GM18858 (cell line): Measurements from ENCODE around the gene ZRANB3.
"Not testable (repeated sequence)": the region's sequence is repeated elsewhere in the genome, so short reads cannot be mapped to it uniquely, and the experiment has no call there.

Experiments
- ATAC-seq: cut with Tn5 transposase; IDR thresholded peaks from one replicate; pipeline ENCODE4 v1.9.1; 2021; ENCODE audit not compliant: unreplicated experiment

The ZRANB3 gene

DNA sequence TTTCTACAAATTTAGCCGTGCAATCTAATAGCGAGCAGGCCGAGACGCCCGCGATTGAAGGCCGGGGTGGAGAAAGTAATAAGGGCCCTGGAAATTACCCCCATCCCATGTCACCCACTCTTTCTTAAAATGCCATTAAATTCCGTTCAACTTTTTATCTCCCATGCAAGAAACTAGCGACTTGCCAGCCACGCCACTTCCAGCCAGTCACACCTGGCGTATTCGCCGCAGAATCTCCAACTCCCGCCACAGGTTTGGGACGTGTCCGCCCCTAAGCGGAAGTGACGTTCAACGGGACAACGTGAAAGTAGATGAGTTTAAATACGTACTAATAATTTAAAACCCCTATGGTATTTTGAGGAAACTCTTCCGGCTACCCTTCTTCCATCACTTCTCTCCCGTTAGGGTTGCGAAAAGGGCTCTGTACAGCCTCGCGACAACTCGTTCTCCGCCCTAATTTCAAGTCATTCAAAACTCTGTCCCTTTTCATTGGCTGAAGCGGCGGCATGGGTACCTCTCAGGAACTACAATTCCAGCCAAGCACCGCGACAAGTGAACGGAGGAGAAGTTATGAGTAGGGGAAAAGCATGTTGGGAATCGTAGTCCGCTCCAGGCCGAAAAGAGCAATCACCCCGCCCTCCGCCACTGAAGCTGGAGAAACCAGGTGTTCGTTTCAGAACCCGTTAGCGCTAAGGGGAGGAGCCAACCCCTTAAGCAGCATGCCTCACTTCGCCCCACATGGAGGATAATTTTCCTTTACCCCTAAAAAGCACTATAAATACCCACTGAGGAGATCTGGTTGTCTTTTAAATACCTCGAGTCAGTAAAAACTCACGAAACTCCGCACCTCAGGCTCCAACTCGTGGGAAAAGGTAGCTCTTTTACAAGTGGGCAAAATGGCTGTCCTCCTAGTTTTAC, at the start of gene ZRANB3:
Gene ZRANB3, minus strand, starts transcription at position 906 of the 918 bp plus-strand sequence.
- peak; percentile 55 for ATAC-seq

DNA sequence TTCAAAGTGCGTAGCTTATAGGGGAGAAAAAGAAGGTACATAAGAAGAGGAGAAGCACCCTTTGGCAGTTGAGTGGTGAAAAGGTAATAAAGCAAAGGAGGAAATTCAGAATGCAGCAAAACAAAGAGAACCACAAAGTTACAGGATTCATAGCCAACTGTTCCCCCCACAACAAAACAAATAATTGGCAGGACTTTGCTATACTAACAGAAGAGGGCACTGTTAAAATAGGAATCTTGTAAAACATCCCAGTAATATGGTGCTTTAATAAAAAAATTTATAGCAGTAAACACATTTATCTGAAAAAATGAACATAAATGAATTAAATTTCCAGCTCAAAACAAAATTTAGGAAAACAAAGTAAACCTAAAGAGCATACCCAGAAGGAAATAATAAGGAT, 42.6 kb upstream of the ZRANB3 start:
- ATAC-seq = no peak

- no peak for ATAC-seq
Measured at GRCh38 chr2:135570884-135571283, 39.9 kb upstream of the ZRANB3 start.

GRCh38 chr2:135563793-135564192, 32.8 kb upstream of the ZRANB3 start:
- no peak for ATAC-seq

- ATAC-seq = no peak
Measured at GRCh38 chr2:135561925-135562324, 30.9 kb upstream of the ZRANB3 start.

DNA sequence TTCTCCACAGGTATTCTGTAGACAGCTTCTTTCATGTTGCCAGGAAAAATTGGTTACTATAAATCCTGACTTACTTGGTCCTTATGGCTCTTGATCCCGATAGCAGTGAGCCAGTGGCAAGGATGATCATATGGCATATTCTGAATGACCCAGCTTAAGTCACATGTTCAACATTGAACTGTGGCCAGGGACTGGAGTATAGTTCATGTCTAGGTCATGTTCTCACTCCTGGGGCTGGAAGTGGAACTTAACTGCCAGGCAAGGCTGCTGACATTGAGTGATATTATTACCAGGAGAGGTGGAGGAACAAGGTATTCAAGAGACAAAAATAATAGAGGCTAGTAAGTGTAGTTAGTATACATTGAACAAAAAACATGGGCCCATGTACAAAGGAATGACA, 26.5 kb upstream of the ZRANB3 start:
- ATAC-seq = no peak

GRCh38 chr2:135555311-135555710, 24.3 kb upstream of the ZRANB3 start:
- ATAC-seq = no peak

GRCh38 chr2:135552887-135553286, 21.9 kb upstream of the ZRANB3 start:
- no peak for ATAC-seq

- ATAC-seq = no peak
Measured at GRCh38 chr2:135551356-135551755, 20.3 kb upstream of the ZRANB3 start.

- no peak for ATAC-seq
Measured at GRCh38 chr2:135547311-135547710, 16.3 kb upstream of the ZRANB3 start.

GRCh38 chr2:135546436-135546835, 15.4 kb upstream of the ZRANB3 start:
- ATAC-seq = no peak

GRCh38 chr2:135533545-135533944, 2.5 kb upstream of the ZRANB3 start:
- not testable (repeated sequence) for ATAC-seq

GRCh38 chr2:135532581-135532980, 1.6 kb upstream of the ZRANB3 start:
- no peak for ATAC-seq

GRCh38 chr2:135531231-135532197, 496 bp upstream of the ZRANB3 start, which contains the start of gene R3HDM1:
TSS of gene R3HDM1 (plus strand) at chr2:135531484. CDS start at chr2:135604846, 73,362 bp downstream.
- peak; percentile 72 for ATAC-seq

DNA sequence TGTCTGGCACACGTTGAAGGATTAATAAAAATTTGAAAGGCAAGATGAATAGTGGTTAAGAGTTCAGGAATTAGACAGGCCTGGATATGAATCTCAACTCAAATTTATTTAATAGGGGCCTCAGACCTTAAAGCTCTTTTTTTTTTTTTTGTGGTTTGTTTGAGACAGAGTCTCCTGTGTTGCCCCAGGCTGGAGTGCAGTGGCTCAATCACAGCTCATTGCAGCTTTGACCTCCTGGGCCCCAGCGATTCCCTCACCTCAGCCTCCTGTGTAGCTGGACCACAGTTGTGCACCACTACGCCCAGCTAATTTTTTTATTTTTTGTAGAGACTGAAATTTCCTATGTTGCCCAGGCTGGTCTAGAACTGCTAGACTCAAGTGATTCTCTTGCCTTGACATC, 3.0 kb downstream of the ZRANB3 start:
- ATAC-seq = no peak

DNA sequence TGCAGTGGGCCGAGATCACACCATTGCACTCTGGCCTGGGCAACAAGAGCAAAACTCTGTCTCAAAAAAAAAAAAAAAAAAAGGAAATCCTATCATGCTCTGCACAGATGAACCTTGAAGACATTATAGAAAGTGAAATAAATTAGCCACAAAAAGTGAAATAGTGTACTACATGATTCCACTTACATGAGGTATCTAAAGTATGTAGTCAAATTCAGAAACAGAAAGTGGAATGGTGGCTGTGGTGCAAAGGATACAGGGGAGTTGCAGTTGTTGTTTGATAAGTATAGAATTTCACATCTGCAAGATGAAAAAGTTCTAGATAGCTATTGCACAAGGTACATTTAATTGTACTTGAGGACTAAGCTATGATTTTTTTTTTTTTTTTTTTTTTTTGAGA, 5.2 kb downstream of the ZRANB3 start:
- peak; percentile 34 for ATAC-seq

DNA sequence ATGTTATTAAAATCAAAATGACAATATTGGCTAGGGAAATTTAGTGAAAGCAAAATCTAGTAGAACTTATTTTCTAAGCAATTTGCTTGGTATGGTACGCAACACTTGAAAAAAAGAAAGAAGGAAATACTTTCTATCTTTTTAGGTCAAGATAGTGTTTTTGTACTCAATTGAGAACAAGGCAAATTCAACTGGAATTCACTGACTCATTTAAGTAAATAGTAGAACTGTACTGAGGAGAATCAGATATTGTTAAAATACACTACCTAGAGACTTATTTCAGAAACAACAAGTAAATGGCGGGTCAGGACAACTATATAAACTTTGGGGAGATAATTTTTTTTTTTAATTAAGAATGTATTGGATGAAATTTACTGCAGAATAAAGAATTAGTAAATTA, 18.9 kb downstream of the ZRANB3 start:
- ATAC-seq = no peak

DNA sequence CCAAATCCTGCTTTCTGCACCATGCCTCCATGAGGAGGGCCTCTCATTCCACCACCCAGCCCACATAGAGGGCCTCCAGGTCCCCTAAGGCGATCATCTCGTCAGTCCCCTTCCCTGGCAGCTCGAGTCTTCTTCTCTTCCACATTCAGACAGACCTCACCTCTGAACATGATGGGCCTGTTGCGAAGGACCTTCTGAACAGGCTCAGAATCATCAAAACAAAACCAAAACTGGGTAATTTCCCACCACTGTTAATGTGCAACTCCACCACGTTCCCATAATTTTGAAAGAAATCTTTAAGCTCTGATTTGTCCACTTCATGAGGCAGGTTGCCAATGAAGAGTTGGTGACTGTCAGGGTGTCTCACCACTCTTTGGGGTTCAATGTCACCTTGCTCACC, 20.4 kb downstream of the ZRANB3 start:
- no peak for ATAC-seq

- ATAC-seq = no peak
Measured at GRCh38 chr2:135504811-135505210, 26.2 kb downstream of the ZRANB3 start.

- ATAC-seq = not testable (repeated sequence)
Measured at GRCh38 chr2:135498588-135498987, 32.4 kb downstream of the ZRANB3 start.

GRCh38 chr2:135494917-135495316, 36.1 kb downstream of the ZRANB3 start:
- ATAC-seq = no peak
